Testis (tissue), 2 donors: ENCODE results near the gene RAI1.

Experiments
- POLR2A ChIP-seq: fragments of 450-650 bp; IDR thresholded peaks from one replicate; pipeline ENCODE4 v1.6.1; 2017; ENCODE audit warnings: antibody characterized with exemption, mild to moderate bottlenecking, moderate library complexity
- TF ChIP-seq, protein P1 (sequence below), 3 experiments: fragments of 450-650 bp in 2 of 3; fragments of 200-600 bp in 1 of 3; sonication (generic) in 1 of 3; IDR thresholded peaks; one replicate each; pipeline ENCODE4 v1.5.1; 2016 to 2019; ENCODE audit warnings: antibody characterized with exemption in 3 of 3, mild to moderate bottlenecking in 2 of 3, moderate library complexity in 1 of 3

DNA sequence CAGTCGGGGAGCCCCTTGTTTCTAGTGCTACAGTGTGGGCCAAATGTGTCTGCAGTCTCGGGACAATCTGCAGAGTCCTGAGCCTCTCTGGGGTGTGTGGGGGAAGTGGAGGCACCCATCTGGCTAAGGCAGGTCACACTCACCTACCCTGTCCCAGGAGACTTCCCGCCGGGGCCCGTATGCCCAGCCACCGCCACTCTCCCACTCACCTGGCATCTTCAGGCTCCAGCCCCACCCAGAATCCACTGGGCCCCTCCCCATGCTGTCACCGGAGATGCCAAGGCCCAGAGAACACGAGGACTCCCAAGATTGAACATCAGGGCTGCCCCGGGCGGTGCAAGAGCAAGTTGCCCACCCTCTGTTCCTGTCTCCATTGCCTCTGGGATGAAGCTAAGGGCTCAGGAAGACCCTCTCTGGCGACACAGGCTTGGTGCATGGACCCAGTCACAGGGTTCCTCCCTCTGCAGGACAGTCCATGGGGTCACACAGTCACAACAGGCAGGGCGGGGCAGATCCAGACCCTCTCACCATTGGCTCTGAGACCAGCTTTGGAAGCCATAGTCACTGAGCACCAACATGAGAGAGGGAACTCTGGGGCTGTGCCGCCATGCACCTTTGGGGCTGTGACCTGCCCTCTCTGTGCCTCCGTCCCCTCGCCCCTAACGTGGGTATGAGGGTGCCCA, 117.5 kb downstream of the RAI1 start:
- TF ChIP-seq, protein P1, sequence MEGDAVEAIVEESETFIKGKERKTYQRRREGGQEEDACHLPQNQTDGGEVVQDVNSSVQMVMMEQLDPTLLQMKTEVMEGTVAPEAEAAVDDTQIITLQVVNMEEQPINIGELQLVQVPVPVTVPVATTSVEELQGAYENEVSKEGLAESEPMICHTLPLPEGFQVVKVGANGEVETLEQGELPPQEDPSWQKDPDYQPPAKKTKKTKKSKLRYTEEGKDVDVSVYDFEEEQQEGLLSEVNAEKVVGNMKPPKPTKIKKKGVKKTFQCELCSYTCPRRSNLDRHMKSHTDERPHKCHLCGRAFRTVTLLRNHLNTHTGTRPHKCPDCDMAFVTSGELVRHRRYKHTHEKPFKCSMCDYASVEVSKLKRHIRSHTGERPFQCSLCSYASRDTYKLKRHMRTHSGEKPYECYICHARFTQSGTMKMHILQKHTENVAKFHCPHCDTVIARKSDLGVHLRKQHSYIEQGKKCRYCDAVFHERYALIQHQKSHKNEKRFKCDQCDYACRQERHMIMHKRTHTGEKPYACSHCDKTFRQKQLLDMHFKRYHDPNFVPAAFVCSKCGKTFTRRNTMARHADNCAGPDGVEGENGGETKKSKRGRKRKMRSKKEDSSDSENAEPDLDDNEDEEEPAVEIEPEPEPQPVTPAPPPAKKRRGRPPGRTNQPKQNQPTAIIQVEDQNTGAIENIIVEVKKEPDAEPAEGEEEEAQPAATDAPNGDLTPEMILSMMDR (IDR thresholded peaks at IDR 0.05) = no peak
- TF ChIP-seq POLR2A = no peak
